Epithelial cell of prostate (primary cell): ENCODE results near the gene PCDHB7.
"Not testable (repeated sequence)": the region's sequence is repeated elsewhere in the genome, so short reads cannot be mapped to it uniquely, and the experiment has no call there.

Experiments used
- DNase-seq: peaks from one replicate; pipeline ENCODE4 v3.0.0-alpha.2; 2011; ENCODE audit warnings: low read depth, low spot score
- H3K27ac ChIP-seq: fragments of 450-650 bp; 2 replicates; pipeline ENCODE4 v1.5.1; 2017; ENCODE audit warnings: mild to moderate bottlenecking

The PCDHB7 gene

GRCh38 chr5:141215504-141215903, 43.1 kb downstream of the PCDHB7 start:
- DNase-seq, H3K27ac ChIP-seq: not testable (repeated sequence)

GRCh38 chr5:141216035-141216434, 43.6 kb downstream of the PCDHB7 start:
- not testable (repeated sequence) for DNase-seq, H3K27ac ChIP-seq

- no peak within 1 kb of the TSS for H3K27ac ChIP-seq
- DNase-seq = no peak
Observed at GRCh38 chr5:141223112-141223783, 50.8 kb downstream of the PCDHB7 start, which contains the start of gene PCDHB14. TSS of gene PCDHB14 (plus strand) at chr5:141223343. CDS start at chr5:141223506, 163 bp downstream.

GRCh38 chr5:141224844-141225243, 52.4 kb downstream of the PCDHB7 start:
- not testable (repeated sequence) for H3K27ac ChIP-seq

GRCh38 chr5:141225421-141225820, 53.0 kb downstream of the PCDHB7 start:
- not testable (repeated sequence) for DNase-seq

More at GRCh38 chr5:141224844-141225243, 52.4 kb downstream of the PCDHB7 start:
- DNase-seq = not testable (repeated sequence)

More at GRCh38 chr5:141225421-141225820, 53.0 kb downstream of the PCDHB7 start:
- not testable (repeated sequence) for H3K27ac ChIP-seq
